Nephron (organoid): ENCODE results near the gene C19orf81.

ENCODE experiments used
- H3K27ac Mint-ChIP-seq, 3 experiments: 2 replicates each; pipeline ENCODE4 v1.8.0; 2020; ENCODE audit warnings: mixed read lengths in 3 of 3, mild to moderate bottlenecking in 2 of 3, moderate library complexity in 1 of 3
- H3K27me3 Mint-ChIP-seq: 2 replicates; pipeline ENCODE4 v1.8.0; 2021; ENCODE audit warnings: low read depth, mild to moderate bottlenecking, moderate library complexity, mixed read lengths
- H3K36me3 Mint-ChIP-seq: 2 replicates; pipeline ENCODE4 v1.8.0; 2020; ENCODE audit warnings: low read depth, mixed read lengths
- H3K4me1 Mint-ChIP-seq: 2 replicates; pipeline ENCODE4 v1.8.0; 2020; ENCODE audit warnings: mixed read lengths
- H3K4me3 Mint-ChIP-seq, 3 experiments: 2 replicates each; pipeline ENCODE4 v1.8.0; 2020; ENCODE audit warnings: mild to moderate bottlenecking in 3 of 3, mixed read lengths in 3 of 3, moderate library complexity in 2 of 3
- H3K9me3 Mint-ChIP-seq: 2 replicates; pipeline ENCODE4 v1.8.0; 2020; ENCODE audit warnings: mixed read lengths
- CTCF ChIP-seq, 3 experiments: fragments of 200-600 bp; sonication (generic); IDR thresholded peaks; one replicate each; pipeline ENCODE4 v1.5.0; 2021; ENCODE audit warnings: antibody characterized with exemption in 3 of 3; ENCODE audit not compliant: unreplicated experiment in 3 of 3

C19orf81 gene

DNA sequence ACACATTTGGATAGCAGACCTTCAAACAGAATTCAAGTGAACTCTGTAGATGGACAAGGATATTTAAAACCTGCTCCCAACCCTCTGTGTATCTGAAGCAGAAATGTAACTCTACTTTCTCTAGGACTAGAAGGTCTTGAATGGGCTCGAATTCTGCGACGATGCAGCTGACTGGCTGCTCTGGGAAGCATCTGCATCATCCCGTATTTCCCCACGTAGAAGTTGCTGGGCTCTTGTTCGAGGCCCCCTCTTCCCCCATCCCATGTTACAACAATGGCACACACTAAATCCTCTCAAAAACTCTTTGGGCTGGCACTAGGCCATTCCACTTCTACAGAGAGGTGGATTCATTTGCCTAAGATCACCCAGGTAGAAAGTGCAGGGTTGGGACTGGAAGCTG is 15.0 kb downstream of the C19orf81 start:
- peaks cover 4% of the 10 kb centered on the region for H3K36me3 Mint-ChIP-seq

DNA sequence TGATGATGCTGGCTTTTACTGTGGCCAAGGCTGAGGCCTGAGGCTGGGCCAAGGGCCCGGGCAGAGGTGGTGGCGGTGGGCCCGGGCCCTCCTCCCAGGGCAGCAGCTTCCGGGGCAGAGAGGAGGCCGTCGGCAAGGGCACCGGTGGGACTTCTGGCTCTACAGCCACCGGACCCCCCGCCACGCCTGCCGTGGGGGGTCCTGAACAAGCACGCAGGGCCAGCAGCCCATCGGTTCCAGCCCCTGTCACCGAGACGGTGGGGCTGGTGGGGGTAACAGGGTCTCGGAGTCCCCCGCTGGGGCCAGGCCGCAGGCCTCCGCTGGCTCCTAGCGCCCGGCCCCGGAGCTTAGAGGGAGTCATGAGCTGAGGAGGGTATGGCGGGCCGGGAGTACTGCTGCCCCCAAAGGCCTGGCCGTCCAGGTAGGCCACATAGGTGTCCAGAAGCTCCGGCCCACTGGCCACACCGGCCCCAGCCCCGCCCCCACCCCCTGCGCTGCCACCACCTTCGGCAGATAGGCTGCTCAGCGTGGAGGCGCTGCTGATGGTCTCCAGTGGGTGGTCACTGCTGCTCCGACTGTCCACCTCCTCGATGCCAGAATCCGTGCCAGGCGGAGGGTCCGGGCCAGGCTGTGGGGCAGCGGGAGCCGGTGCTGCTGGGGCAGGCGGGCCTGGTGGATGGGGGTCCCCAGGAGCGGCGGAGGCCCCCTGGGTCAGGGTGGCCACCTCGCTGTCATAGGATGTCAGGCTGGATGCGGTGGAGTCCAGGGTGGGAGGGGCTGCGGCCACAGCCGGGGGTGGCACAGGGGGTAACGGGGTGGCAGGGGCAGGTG is 17.3 kb downstream of the C19orf81 start:
- H3K27me3 Mint-ChIP-seq, result peaks cover 61% of the 10 kb centered on the region
- peaks cover 11% of the 10 kb centered on the region for H3K4me1 Mint-ChIP-seq
- no peak for TF ChIP-seq CTCF (IDR thresholded peaks at IDR 0.05; ENCODE audit: unreplicated experiment in 3 of 3)
- no peak overlapping the region for H3K4me3 Mint-ChIP-seq
- H3K9me3 Mint-ChIP-seq, result no peaks in the 10 kb centered on the region
- peaks cover 5% of the 10 kb centered on the region for H3K36me3 Mint-ChIP-seq
- no peak overlapping the region for H3K27ac Mint-ChIP-seq

More for the DNA sequence above, 15.0 kb downstream of the C19orf81 start:
- Mint-ChIP-seq H3K27me3 (peaks cover 45% of the 10 kb centered on the region), H3K4me1 (peaks cover 13% of the 10 kb centered on the region), H3K4me3 (no peak overlapping the region), H3K9me3 (no peaks in the 10 kb centered on the region), H3K27ac (no peak overlapping the region)
- TF ChIP-seq CTCF (IDR thresholded peaks at IDR 0.05; ENCODE audit: unreplicated experiment in 3 of 3), result no peak

- Mint-ChIP-seq H3K27ac (no peak overlapping the region), H3K27me3 (peaks cover 68% of the 10 kb centered on the region), H3K9me3 (no peaks in the 10 kb centered on the region), H3K4me3 (no peak overlapping the region), H3K4me1 (peaks cover 11% of the 10 kb centered on the region), H3K36me3 (peaks cover 5% of the 10 kb centered on the region)
- TF ChIP-seq CTCF (IDR thresholded peaks at IDR 0.05; ENCODE audit: unreplicated experiment in 3 of 3), result no peak
Measured at GRCh38 chr19:50667177-50667758, 18.0 kb downstream of the C19orf81 start.

DNA sequence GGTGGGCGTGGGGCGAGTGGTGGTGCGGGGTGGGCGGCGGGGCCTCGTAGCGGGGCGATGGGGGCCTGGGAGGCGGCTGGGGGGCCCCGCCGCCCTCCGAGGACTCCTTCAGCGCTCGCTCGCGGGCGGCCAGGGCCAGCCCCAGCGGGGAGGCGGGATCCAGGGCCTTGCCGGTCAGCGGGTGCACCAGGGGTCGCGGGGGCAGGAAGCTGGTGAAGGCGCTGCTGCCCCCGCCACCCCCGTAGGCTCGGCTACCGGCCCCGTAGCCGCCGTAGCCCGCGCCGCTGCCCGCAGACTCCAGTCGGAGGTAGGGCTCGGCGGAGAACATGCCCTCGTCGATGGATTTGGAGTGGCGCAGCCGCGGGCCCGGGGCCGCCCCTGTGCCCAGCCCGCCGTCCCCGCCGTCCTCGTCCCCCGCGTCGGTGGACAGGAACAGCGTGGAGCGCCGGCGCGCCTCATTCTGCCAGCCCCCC is 18.6 kb downstream of the C19orf81 start:
- H3K27ac Mint-ChIP-seq, result no peak overlapping the region
- no peaks in the 10 kb centered on the region for H3K9me3 Mint-ChIP-seq
- H3K27me3 Mint-ChIP-seq, result peaks cover 73% of the 10 kb centered on the region
- peaks cover 11% of the 10 kb centered on the region for H3K4me1 Mint-ChIP-seq
- H3K36me3 Mint-ChIP-seq, result peaks cover 5% of the 10 kb centered on the region
- H3K4me3 Mint-ChIP-seq, result no peak overlapping the region
- TF ChIP-seq CTCF (IDR thresholded peaks at IDR 0.05; ENCODE audit: unreplicated experiment in 3 of 3), result no peak

- H3K4me3 Mint-ChIP-seq, result no peak overlapping the region
- no peak for TF ChIP-seq CTCF (IDR thresholded peaks at IDR 0.05; ENCODE audit: unreplicated experiment in 3 of 3)
- no peaks in the 10 kb centered on the region for H3K9me3 Mint-ChIP-seq
- peaks cover 77% of the 10 kb centered on the region for H3K27me3 Mint-ChIP-seq
- peaks cover 11% of the 10 kb centered on the region for H3K4me1 Mint-ChIP-seq
- peaks cover 5% of the 10 kb centered on the region for H3K36me3 Mint-ChIP-seq
- no peak overlapping the region for H3K27ac Mint-ChIP-seq
Measured at GRCh38 chr19:50668416-50668815, 19.2 kb downstream of the C19orf81 start.
